Activated CD4-positive, alpha-beta T cell treated with anti-CD3 and anti-CD28 coated beads, Interleukin-2, amount 10 ng/mL, durations not matched to agents 7 days and 5 days (primary cell): Measurements from ENCODE around the gene CCNK. TPM values are rescaled to one million over a fixed set of nuclear protein-coding genes. Genes with fewer than 3 reads are reported as not detected.

Experiments used
- CTCF ChIA-PET: fragments of 350-600 bp; sonication (Branson Sonifier 250); formaldehyde crosslinking; loops from one replicate; lab custom pipeline; 2021; ENCODE audit warnings: antibody characterized with exemption; lab: Charles Lee
- POLR2A ChIA-PET: fragments of 350-600 bp; sonication (Branson Sonifier 250); formaldehyde crosslinking; loops from one replicate; lab custom pipeline; 2021; ENCODE audit warnings: antibody characterized with exemption; lab: Charles Lee
- DNase-seq: peaks from one replicate; pipeline ENCODE4 v3.0.0-alpha.2; 2020
- H3K27ac Mint-ChIP-seq: one replicate; pipeline ENCODE4 v1.8.0; 2021; ENCODE audit warnings: mild to moderate bottlenecking, moderate library complexity, mixed read lengths
- H3K27me3 Mint-ChIP-seq: one replicate; pipeline ENCODE4 v1.8.0; 2021; ENCODE audit warnings: mixed read lengths
- H3K36me3 Mint-ChIP-seq: one replicate; pipeline ENCODE4 v1.8.0; 2021; ENCODE audit warnings: low read depth, mixed read lengths
- H3K4me1 Mint-ChIP-seq: one replicate; pipeline ENCODE4 v1.8.0; 2021; ENCODE audit warnings: mixed read lengths
- H3K4me3 Mint-ChIP-seq: one replicate; pipeline ENCODE4 v1.8.0; 2021; ENCODE audit warnings: mild to moderate bottlenecking, moderate library complexity, mixed read lengths
- H3K9me3 Mint-ChIP-seq: one replicate; pipeline ENCODE4 v1.8.0; 2021; ENCODE audit warnings: mixed read lengths
- total RNA-seq, 2 experiments: library from RNA; stranded (reverse); gene quantifications; one replicate each; pipeline ENCODE4 v1.2.3, GENCODE V29; 2021

The CCNK gene
- total RNA-seq, 2 experiments from 2014 or later: 85.5 to 86.8 TPM

DNA sequence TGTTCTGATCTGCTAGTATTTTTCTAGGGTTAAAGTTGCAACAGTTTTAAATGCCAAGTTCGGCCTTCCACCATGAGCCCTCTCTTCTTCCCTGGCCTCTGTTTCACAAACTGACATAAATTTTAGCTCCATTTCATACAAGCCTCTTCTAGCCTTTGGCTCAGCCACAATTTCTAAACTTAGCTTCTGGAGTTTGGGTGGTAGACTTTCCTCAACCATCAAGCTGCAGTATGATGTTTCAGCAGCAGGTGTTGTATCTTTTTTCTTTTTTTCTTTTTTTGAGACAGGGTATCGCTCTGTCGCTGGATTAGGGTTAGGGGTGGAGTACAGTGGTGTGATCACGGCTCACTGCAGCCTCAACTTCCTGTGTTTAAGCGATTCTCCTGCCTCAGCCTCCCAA, 30.0 kb upstream of the CCNK start:
- peaks cover 20% of the 10 kb centered on the region for H3K36me3 Mint-ChIP-seq
- peaks cover 4% of the 10 kb centered on the region for H3K4me1 Mint-ChIP-seq
- ChIA-PET POLR2A (no interaction called here), CTCF (interaction anchor here (1.4 kb wide), 1 partner anchor 11 kb away, joined by 3 read pairs; no protein-coding TSS in a partner anchor)
- no peak for DNase-seq
- H3K9me3 Mint-ChIP-seq: no peaks in the 10 kb centered on the region
- no peaks in the 10 kb centered on the region for H3K27me3 Mint-ChIP-seq
- no peak overlapping the region for H3K4me3 Mint-ChIP-seq
- no peak overlapping the region for H3K27ac Mint-ChIP-seq

DNA sequence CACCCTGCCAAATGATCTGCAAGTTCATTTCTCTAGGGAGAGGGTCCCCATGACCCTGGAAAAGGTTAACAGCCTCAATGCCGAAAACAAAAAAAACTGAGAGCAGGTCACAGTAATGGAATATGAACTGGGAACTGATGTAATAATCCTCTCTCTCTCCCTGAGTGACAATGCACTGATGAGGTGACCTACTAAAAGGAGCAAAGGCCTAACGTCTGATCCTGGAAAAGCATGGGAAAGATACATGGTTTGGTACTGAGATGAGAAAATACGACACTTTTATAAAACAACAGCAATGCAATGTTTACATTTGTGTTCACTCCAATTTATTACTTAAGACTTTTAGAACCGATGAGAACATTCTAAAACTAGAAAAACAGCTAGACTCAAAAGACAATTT, 28.2 kb upstream of the CCNK start:
- POLR2A ChIA-PET: no interaction called here
- peaks cover 4% of the 10 kb centered on the region for H3K4me1 Mint-ChIP-seq
- H3K27ac Mint-ChIP-seq: no peak overlapping the region
- peaks cover 23% of the 10 kb centered on the region for H3K36me3 Mint-ChIP-seq
- CTCF ChIA-PET: no interaction called here
- H3K27me3 Mint-ChIP-seq: no peaks in the 10 kb centered on the region
- DNase-seq: no peak
- H3K9me3 Mint-ChIP-seq: no peaks in the 10 kb centered on the region
- H3K4me3 Mint-ChIP-seq: no peak overlapping the region

DNA sequence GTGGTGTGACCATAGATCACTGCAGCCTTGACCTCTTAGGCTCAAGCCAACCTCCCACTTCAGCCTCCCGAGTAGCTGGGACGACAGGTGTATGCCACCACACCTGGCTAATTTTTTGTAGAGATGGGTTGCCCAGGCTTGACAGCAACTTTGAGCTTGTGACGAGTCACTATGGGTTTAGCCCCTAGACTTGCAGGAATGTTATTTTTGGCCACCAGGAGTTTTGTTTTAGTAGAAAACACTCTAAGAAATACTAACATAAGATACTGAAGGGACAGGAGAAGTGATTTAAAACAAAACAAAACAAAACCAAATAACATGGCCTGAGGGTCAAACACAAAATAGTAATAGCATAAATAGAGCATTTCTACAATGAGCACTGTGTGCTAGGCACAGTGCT, 27.0 kb upstream of the CCNK start:
- Mint-ChIP-seq H3K27me3 (no peaks in the 10 kb centered on the region), H3K36me3 (peaks cover 19% of the 10 kb centered on the region), H3K27ac (no peak overlapping the region), H3K4me3 (no peak overlapping the region), H3K9me3 (no peaks in the 10 kb centered on the region), H3K4me1 (no peaks in the 10 kb centered on the region)
- POLR2A ChIA-PET: no interaction called here
- no peak for DNase-seq
- CTCF ChIA-PET: interaction anchor here (0.6 kb wide), 1 partner anchor 1007 kb away, joined by 3 read pairs; no protein-coding TSS in a partner anchor

DNA sequence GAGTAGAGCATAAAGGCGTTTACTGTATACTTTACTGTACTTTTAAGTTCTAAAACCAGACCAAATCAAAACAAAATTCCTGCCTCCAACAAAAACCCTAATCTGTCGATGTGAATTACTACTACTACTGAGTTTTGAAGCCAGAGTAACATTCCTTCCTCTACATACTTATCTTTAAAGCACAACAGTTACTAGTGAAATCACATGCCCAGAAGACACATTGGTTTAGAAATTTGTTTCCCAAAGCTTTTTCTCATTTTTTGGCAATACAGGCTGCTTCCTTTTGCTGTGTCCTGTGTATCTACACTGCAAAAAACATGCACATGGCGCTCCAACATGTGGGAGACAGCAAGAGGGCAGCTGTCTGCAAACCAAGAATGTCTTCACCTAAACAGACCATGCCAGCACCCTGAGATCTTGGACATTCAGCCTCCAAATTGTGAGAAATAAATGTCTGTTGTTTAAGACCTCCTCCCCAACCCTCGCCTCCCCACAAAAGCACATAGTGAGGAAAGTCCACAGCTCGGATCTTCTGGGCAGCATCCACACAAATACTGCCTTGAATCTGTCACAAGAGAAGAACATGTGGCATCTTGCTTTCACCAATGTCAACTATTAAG, 21.6 kb upstream of the CCNK start:
- DNase-seq: no peak
- Mint-ChIP-seq H3K4me1 (peaks cover 9% of the 10 kb centered on the region), H3K36me3 (peaks cover 28% of the 10 kb centered on the region), H3K27me3 (no peaks in the 10 kb centered on the region), H3K4me3 (no peak overlapping the region), H3K9me3 (no peaks in the 10 kb centered on the region), H3K27ac (no peak overlapping the region)
- ChIA-PET CTCF (no interaction called here), POLR2A (no interaction called here)

DNA sequence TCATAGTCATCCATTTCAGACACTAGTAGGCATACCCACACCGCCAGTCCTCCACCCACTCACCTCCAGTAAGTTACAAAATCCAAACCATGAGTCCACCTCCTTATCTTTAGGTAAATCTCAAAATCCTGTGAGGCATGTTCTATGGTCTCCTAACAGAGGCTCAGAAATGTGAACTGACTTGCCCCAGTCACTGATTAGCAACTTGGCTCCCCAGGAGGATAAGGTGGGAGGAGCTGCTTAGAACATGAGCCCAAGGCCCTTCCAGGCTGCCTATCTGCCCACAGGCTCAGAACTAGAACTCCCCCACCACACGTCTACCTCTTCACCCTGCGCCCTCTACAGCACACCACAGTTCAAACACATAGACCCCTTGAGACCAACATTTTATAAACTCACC, 20.4 kb upstream of the CCNK start:
- Mint-ChIP-seq H3K27me3 (no peaks in the 10 kb centered on the region), H3K4me1 (peaks cover 9% of the 10 kb centered on the region), H3K4me3 (no peak overlapping the region), H3K36me3 (peaks cover 31% of the 10 kb centered on the region), H3K27ac (no peak overlapping the region), H3K9me3 (no peaks in the 10 kb centered on the region)
- POLR2A ChIA-PET: no interaction called here
- CTCF ChIA-PET: interaction anchor here (0.7 kb wide), 1 partner anchor 113 kb away, joined by 3 read pairs; no protein-coding TSS in a partner anchor
- no peak for DNase-seq

DNA sequence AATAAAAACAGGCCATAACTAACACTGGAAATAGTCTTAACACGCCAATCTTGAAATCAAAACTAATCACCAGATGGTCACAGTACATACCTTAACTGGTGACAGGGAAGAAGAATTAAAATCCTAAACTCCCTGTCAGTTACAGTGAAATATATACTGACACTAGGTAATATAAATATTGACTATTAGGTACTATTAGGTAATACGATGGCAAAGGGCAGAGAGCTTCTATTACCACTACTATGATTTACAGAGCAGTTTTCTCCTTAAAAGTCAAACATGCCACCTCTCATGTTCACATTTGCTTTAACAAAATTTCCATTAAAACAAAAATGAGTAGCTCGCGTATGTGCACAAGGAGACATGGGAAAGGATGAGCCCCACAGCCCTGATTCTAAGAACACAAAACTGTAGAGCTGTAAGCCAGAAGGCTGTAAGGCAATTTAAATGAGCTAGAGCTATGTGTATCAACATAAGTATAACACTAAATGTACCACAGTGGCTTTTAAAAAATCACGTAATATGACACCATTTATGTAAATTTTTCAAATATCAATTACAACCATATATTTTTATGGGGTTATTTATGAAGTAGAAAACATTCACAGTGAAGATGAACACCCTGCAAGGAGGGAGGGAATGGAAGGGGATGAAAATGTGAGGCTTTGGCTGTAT, 19.7 kb upstream of the CCNK start:
- Mint-ChIP-seq H3K27me3 (no peaks in the 10 kb centered on the region), H3K9me3 (no peaks in the 10 kb centered on the region), H3K36me3 (peaks cover 31% of the 10 kb centered on the region), H3K4me3 (no peak overlapping the region), H3K27ac (peak overlapping the region; percentile 74), H3K4me1 (peaks cover 9% of the 10 kb centered on the region)
- POLR2A ChIA-PET: no interaction called here
- DNase-seq: no peak
- CTCF ChIA-PET: interaction anchor here (0.7 kb wide), 1 partner anchor 114 kb away, joined by 3 read pairs; no protein-coding TSS in a partner anchor

DNA sequence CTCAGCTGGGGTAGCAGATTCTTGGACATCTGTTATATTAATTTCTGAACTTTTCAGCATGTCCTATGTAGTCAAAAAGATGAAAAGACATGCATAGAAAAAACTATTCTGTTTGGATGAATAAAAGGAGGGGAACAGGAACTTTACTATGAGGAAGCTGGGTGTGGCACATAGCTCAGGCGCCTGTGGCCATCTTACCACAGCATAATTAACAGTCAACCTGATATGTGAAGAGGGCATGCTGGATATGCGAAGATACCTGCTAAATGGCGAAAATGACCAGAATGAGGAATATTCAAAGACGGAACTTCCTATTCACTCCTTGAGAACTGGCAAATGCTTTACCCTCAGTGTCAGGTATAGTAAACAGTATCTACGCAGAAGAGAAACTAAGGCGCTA, 19.0 kb upstream of the CCNK start:
- CTCF ChIA-PET: no interaction called here
- H3K27ac Mint-ChIP-seq: no peak overlapping the region
- no peak overlapping the region for H3K4me3 Mint-ChIP-seq
- POLR2A ChIA-PET: no interaction called here
- H3K36me3 Mint-ChIP-seq: peaks cover 29% of the 10 kb centered on the region
- no peaks in the 10 kb centered on the region for H3K27me3 Mint-ChIP-seq
- no peak for DNase-seq
- peaks cover 9% of the 10 kb centered on the region for H3K4me1 Mint-ChIP-seq
- H3K9me3 Mint-ChIP-seq: no peaks in the 10 kb centered on the region

DNA sequence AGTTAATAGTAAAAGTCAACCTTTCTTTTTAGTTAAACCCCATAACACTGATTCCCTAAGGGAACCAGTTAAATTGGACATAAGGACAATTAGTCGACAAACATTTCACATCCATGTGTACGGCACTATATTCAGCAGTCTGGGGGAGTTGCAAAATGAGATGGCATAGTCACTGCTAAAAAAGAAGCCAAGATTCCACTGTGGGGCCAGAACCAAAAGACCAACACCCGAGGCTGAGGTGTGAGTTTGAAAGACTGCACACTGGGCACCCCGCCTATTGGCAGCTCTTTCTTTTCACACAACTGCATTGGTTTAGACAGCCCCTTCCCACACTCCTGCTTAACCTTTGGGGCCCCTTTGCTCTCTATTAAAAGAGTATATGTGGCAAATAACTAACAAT, 17.2 kb upstream of the CCNK start:
- no peak for DNase-seq
- Mint-ChIP-seq H3K27ac (no peak overlapping the region), H3K9me3 (no peaks in the 10 kb centered on the region), H3K36me3 (peaks cover 26% of the 10 kb centered on the region), H3K4me1 (peaks cover 23% of the 10 kb centered on the region), H3K4me3 (no peak overlapping the region), H3K27me3 (no peaks in the 10 kb centered on the region)
- ChIA-PET CTCF (interaction anchor here (0.5 kb wide), 1 partner anchor 1204 kb away, joined by 3 read pairs; no protein-coding TSS in a partner anchor), POLR2A (no interaction called here)

DNA sequence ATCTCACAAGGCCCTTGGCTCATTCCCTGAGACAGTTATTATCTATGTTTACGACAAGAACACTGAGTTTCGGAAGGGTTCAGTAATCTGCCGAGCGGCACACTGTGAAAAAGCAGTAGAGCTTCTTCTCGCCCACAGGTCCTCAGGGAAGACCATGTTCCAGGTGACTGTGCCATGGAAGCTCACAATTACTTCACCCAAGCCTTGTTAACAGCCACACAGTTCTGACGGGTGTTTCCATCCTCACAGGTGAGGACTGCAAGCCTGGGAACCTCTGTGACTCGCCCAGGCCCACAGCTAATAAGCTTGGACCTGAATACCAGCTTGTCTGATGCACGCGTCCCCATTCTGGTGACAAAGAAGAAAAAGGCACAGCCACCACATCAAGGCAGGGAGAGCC, 15.9 kb upstream of the CCNK start:
- no peak for DNase-seq
- POLR2A ChIA-PET: no interaction called here
- Mint-ChIP-seq H3K27me3 (no peaks in the 10 kb centered on the region), H3K4me3 (no peak overlapping the region), H3K9me3 (no peaks in the 10 kb centered on the region), H3K4me1 (peaks cover 26% of the 10 kb centered on the region), H3K27ac (no peak overlapping the region), H3K36me3 (peaks cover 23% of the 10 kb centered on the region)
- CTCF ChIA-PET: interaction anchor here (1.6 kb wide), 1 partner anchor 20 kb away, joined by 3 read pairs; no protein-coding TSS in a partner anchor

DNA sequence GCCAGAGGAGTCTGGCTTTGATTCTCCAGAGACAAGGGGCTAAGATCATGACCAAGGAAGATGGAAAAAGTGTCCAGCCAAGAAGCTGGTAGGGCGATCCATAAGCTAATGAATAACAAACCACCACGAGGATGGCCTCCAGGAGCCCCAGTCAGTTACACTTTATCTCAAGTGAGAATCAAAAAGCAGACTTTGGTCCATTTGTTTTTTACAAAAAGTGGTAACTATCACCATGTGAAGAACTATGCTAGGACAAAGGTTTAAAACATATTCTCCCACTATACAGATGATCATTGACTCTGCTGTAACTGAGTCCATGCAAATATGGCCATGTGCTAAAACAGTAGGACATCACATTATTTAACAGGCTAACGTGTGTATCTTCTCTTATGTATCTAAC, 14.5 kb upstream of the CCNK start:
- no peak for DNase-seq
- Mint-ChIP-seq H3K9me3 (no peaks in the 10 kb centered on the region), H3K36me3 (peaks cover 16% of the 10 kb centered on the region), H3K27me3 (no peaks in the 10 kb centered on the region), H3K27ac (no peak overlapping the region), H3K4me1 (peaks cover 26% of the 10 kb centered on the region), H3K4me3 (no peak overlapping the region)
- POLR2A ChIA-PET: no interaction called here
- CTCF ChIA-PET: interaction anchor here (1.6 kb wide), 1 partner anchor 21 kb away, joined by 3 read pairs; no protein-coding TSS in a partner anchor

DNA sequence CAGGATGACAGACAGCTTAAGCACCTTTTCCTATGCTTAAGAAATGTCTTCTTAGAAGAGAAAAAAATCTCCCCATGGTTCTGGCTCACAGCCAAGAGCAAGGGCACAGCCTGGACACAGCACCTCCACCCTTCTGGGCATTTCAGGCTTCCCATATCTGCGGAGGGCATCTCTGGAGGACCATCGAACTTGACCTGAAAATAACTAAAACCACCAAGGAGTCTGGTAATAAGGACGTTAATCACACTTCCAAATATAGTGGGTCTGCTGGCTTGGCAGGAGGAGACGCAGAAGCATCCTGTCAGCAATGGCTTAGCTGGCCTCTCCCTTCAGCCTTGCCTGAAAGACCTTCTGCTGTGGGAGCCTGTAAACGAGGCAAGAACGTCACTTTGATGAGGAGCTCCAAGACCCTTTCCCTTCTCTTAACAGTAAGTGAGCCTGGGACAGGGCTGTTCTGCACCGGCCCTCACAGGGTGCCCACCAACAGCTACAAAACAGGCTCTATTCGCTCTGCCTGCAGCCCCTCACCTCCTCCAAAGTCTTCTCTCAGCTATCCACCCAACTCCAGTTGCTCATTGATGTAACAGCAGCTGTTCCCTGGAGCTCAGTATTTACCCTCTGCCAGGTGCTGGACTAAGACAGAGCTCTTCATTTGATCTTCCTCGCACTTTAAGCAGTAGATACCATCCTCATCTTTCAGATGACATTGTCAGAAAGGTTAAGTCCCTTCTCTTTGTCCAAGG, 13.7 kb upstream of the CCNK start:
- DNase-seq: no peak
- Mint-ChIP-seq H3K9me3 (no peaks in the 10 kb centered on the region), H3K4me3 (no peak overlapping the region), H3K4me1 (peaks cover 18% of the 10 kb centered on the region), H3K27ac (no peak overlapping the region), H3K27me3 (no peaks in the 10 kb centered on the region), H3K36me3 (peaks cover 11% of the 10 kb centered on the region)
- CTCF ChIA-PET: interaction anchor here (0.6 kb wide), 1 partner anchor 220 kb away, joined by 3 read pairs; no protein-coding TSS in a partner anchor
- POLR2A ChIA-PET: no interaction called here

DNA sequence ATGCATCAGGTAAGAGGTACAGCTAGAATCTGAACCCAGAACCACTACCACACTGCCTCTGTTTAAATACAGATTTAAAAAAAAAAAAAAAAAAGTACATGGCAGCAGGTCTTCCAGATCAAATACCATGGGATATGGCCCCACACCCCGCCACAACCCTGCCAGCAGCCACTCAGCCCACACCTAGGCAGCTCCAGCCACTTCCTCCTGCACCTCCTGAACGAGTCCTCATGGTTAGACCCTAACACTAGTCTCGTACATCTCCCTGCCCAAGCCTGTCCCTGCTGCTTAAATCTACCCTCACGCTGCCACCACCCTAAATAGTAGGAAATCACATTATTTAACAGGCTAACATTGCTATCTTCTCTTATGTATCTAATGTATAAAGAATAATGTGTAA, 13.1 kb upstream of the CCNK start:
- Mint-ChIP-seq H3K9me3 (no peaks in the 10 kb centered on the region), H3K4me3 (no peak overlapping the region), H3K27ac (no peak overlapping the region), H3K36me3 (peaks cover 10% of the 10 kb centered on the region), H3K4me1 (peaks cover 18% of the 10 kb centered on the region), H3K27me3 (no peaks in the 10 kb centered on the region)
- DNase-seq: no peak
- POLR2A ChIA-PET: no interaction called here
- CTCF ChIA-PET: interaction anchor here (0.6 kb wide), 1 partner anchor 219 kb away, joined by 3 read pairs; no protein-coding TSS in a partner anchor
